K562 (cell line): ENCODE measurements around the gene IMMP2L. TPM values are rescaled to one million over a fixed set of nuclear protein-coding genes. Genes with fewer than 3 reads are reported as not detected.
A peak's percentile ranks its signal among the peaks of the same experiment; 100 is the strongest.

Source experiments
- ATAC-seq: fragments of 200-7000 bp; cut with Tn5 transposase; 3 replicates; pipeline ENCODE4 v1.9.1; 2020; ENCODE audit warnings: moderate library complexity
- BruUV-seq: library from RNA; stranded (reverse); fragments of 400-500 nt; replicated peaks from 2 replicates; lab custom pipeline; 2021; lab: Mats Ljungman, UMichigan
- CTCF ChIA-PET: fragments of 300-600 bp; formaldehyde crosslinking; extraction: SDS; loops from one replicate; lab custom pipeline; 2021; ENCODE audit warnings: low intra/inter-chr PET ratio; lab: Yijun Ruan, JAX
- POLR2A ChIA-PET: fragments of 300-600, 350-650 bp; sonication (Branson Sonifier 250); formaldehyde crosslinking; extraction: SDS; loops from one replicate; lab custom pipeline; 2021; ENCODE audit warnings: antibody characterized with exemption, inconsistent platforms; lab: Yijun Ruan, JAX
- DNase-seq, 4 experiments: peaks; one replicate each; pipeline versions ENCODE4 v3.0.0 to v3.0.0-alpha.2; 2011 to 2018; ENCODE audit warnings: low spot score in 3 of 4, mixed read lengths in 3 of 4; ENCODE audit errors: extremely low read depth in 1 of 4
- FAIRE-seq: peaks from 2 replicates; lab custom pipeline; 2011; peaks lifted over from hg19 to GRCh38; lab: Jason Lieb, UNC
- H2AFZ ChIP-seq: 2 replicates; pipeline ENCODE4 v1.6.0; 2011; ENCODE audit warnings: low read depth, low read length, control low read depth, inconsistent platforms
- H3K27ac ChIP-seq: fragments of 200-600 bp; 3 replicates; pipeline ENCODE4 v1.8.0; 2011; ENCODE audit warnings: low read depth, mild to moderate bottlenecking, control low read depth, inconsistent platforms, low read length, moderate library complexity, mixed read lengths; ENCODE audit errors: extremely low read depth
- H3K27me3 ChIP-seq, 2 experiments: fragments of 300-600 bp in 1 of 2; 2 replicates in 1 of 2; 3 replicates in 1 of 2; pipeline versions ENCODE4 v1.6.0 to v1.8.0; 2011; ENCODE audit warnings: inconsistent platforms in 2 of 2, low read length in 2 of 2, mild to moderate bottlenecking in 1 of 2, mixed read lengths in 1 of 2, moderate library complexity in 1 of 2; ENCODE audit not compliant: control insufficient read depth in 2 of 2, insufficient read depth in 2 of 2
- H3K36me3 ChIP-seq: fragments of 300-600 bp; 3 replicates; pipeline ENCODE4 v1.8.0; 2011; ENCODE audit warnings: mild to moderate bottlenecking, low read length, inconsistent platforms; ENCODE audit not compliant: control insufficient read depth, insufficient read depth
- H3K4me1 ChIP-seq, 2 experiments: fragments of 200-600 bp in 1 of 2; replicated peaks in 1 of 2; 2 replicates in 1 of 2; 3 replicates in 1 of 2; pipeline versions ENCODE4 v1.5.1 to v1.8.0; 2011; ENCODE audit warnings: inconsistent platforms in 2 of 2, low read length in 2 of 2, mild to moderate bottlenecking in 1 of 2, mixed read lengths in 1 of 2, moderate library complexity in 1 of 2; ENCODE audit not compliant: control insufficient read depth in 2 of 2, insufficient read depth in 2 of 2
- H3K4me2 ChIP-seq: 2 replicates; pipeline ENCODE4 v1.6.1; 2011; ENCODE audit warnings: low read length, control low read depth, inconsistent platforms, mixed read lengths; ENCODE audit not compliant: insufficient read depth
- H3K4me3 ChIP-seq: fragments of 200-600 bp; sonication (generic), shearing (Covaris generic); 2 replicates; pipeline ENCODE4 v1.5.1; 2016; ENCODE audit warnings: control low read depth, inconsistent platforms
- H3K79me2 ChIP-seq: fragments of 200-600 bp; 3 replicates; pipeline ENCODE4 v1.8.0; 2011; ENCODE audit warnings: low read length, inconsistent platforms; ENCODE audit not compliant: control insufficient read depth, insufficient read depth
- H3K9ac ChIP-seq, 2 experiments: 2 replicates each; pipeline versions ENCODE4 v1.6.0 to v1.6.1; 2011; ENCODE audit warnings: low read depth in 2 of 2, low read length in 2 of 2, control low read depth in 1 of 2, inconsistent platforms in 1 of 2, mild to moderate bottlenecking in 1 of 2, mixed read lengths in 1 of 2; ENCODE audit not compliant: insufficient read depth in 1 of 2
- H3K9me1 ChIP-seq: one replicate; pipeline ENCODE4 v1.6.0; 2011; ENCODE audit warnings: inconsistent platforms, mild to moderate bottlenecking, low read length, moderate library complexity; ENCODE audit not compliant: control insufficient read depth, insufficient read depth
- H3K9me3 ChIP-seq: replicated peaks from 2 replicates; pipeline ENCODE4 v1.5.1; 2011; ENCODE audit warnings: low read depth, low read length, inconsistent platforms; ENCODE audit not compliant: control insufficient read depth, insufficient read depth
- H4K20me1 ChIP-seq: replicated peaks from 2 replicates; pipeline ENCODE4 v1.6.1; 2011; ENCODE audit warnings: low read length, inconsistent platforms, mixed read lengths; ENCODE audit not compliant: control insufficient read depth, insufficient read depth
- BCL6 ChIP-seq: fragments of 250-450 bp; sonication (Bioruptor Pico); IDR thresholded peaks from 2 replicates; pipeline ENCODE4 v1.4.0; 2020
- CBX3 ChIP-seq, 2 experiments: IDR thresholded peaks; 1 replicate in 1 of 2; 2 replicates in 1 of 2; pipeline ENCODE4 v1.6.1; 2012; ENCODE audit warnings: inconsistent platforms in 2 of 2, low read length in 2 of 2, borderline replicate concordance in 1 of 2, control low read depth in 1 of 2
- CEBPG ChIP-seq, 3 experiments: fragments of 200-800 bp in 1 of 3; sonication (Bioruptor generic) in 1 of 3; sonication (generic) in 1 of 3; formaldehyde crosslinking in 1 of 3; IDR thresholded peaks in 2 of 3; conservative IDR thresholded peaks in 1 of 3; 2 replicates each; pipeline versions ENCODE4 v1.6.1 to v1.8.0; 2016 to 2022; ENCODE audit warnings: missing compliant biosample characterization in 2 of 3, missing genetic modification characterization in 2 of 3, mild to moderate bottlenecking in 1 of 3, missing genetic modification reagents in 1 of 3
- CSDE1 ChIP-seq, 2 experiments: fragments of 450-650 bp; IDR thresholded peaks; 2 replicates each; pipeline ENCODE4 v1.6.1; 2016; ENCODE audit warnings: mild to moderate bottlenecking in 1 of 2
- CTCF ChIP-seq, 3 experiments: IDR thresholded peaks in 2 of 3; conservative IDR thresholded peaks in 1 of 3; 2 replicates each; pipeline ENCODE4 v1.5.1; 2011 to 2012; ENCODE audit warnings: low read length in 3 of 3, mild to moderate bottlenecking in 3 of 3, control low read depth in 2 of 3, improper control_type of control experiment in 1 of 3, inconsistent platforms in 1 of 3, low read depth in 1 of 3, mixed read lengths in 1 of 3, moderate library complexity in 1 of 3; ENCODE audit not compliant: insufficient read depth in 2 of 3
- E2F4 ChIP-seq: sonication (generic); formaldehyde crosslinking; IDR thresholded peaks from 2 replicates; pipeline ENCODE4 v1.8.0; 2022; ENCODE audit warnings: mild to moderate bottlenecking, low read depth, missing genetic modification reagents
- ELF4 ChIP-seq: fragments of 450-650 bp; formaldehyde crosslinking; IDR thresholded peaks from 2 replicates; pipeline ENCODE4 v1.4.0; 2022; ENCODE audit warnings: missing genetic modification characterization
- MCM3 ChIP-seq: fragments of 450-650 bp; IDR thresholded peaks from 2 replicates; pipeline ENCODE4 v1.6.1; 2016
- WGBS: fragments of 100-300 bp; shearing (Covaris generic); methylation state at CpG from one replicate; pipeline ENCODE4 v1.1.6; 2016; ENCODE audit warnings: low coverage, mixed read lengths; ENCODE audit not compliant: insufficient coverage; ENCODE audit errors: missing lambda C conversion rate; 5-methylcytosine and 5-hydroxymethylcytosine counted together
- in situ Hi-C: fragments of 300-500 bp; cut with MboI; formaldehyde crosslinking; loops from 4 replicates; pipeline ENCODE4 v1.15.0; 2018; ENCODE audit warnings: inconsistent platforms, mixed read lengths
- intact Hi-C: fragments of 100-400 bp; cut with micrococcal nuclease; formaldehyde crosslinking; loops from 2 replicates; pipeline ENCODE4 v1.14.2; 2022
- polyA plus RNA-seq, 8 experiments: library from polyadenylated mRNA; depleted of rRNA in 4 of 8; stranded (reverse) in 5 of 8; unstranded in 3 of 8; fragments of >200 nt; fragmentation: Nextera tagmentation in 2 of 8; fragmentation: Illumina TruSeq in 1 of 8; extraction: Ambion mirVana in 2 of 8; extraction: Trizol in 1 of 8; gene quantifications; 2 replicates each; pipeline versions ENCODE4 v1.2.1 to v1.2.3, GENCODE V29; 2011 to 2014; ENCODE audit warnings: inconsistent platforms in 1 of 8, missing spikeins in 1 of 8
- total RNA-seq, 7 experiments: library from RNA; depleted of rRNA in 6 of 7; stranded (reverse); fragments of >200 nt in 6 of 7; fragmentation: Illumina TruSeq in 2 of 7; extraction: Trizol in 2 of 7; gene quantifications; 2 replicates each; pipeline versions ENCODE4 v1.2.1 to v1.2.3, GENCODE V29; 2011 to 2021; ENCODE audit warnings: low replicate concordance in 1 of 7
- TF ChIP-seq, protein P1 (sequence below): sonication (generic); formaldehyde crosslinking; IDR thresholded peaks from 2 replicates; pipeline ENCODE4 v1.8.0; 2022; ENCODE audit warnings: mild to moderate bottlenecking, missing genetic modification reagents, borderline replicate concordance

Gene IMMP2L
- total and polyA plus RNA-seq, 9 of the 15 experiments (the other 6 are each of a cell fraction or from before 2014, with no cell fraction given), result 29.7 to 116 (median 53.0) TPM

GRCh38 chr7:110827287-110827855, 734.9 kb downstream of the IMMP2L start:
- no TSS peak for BruUV-seq
- in situ Hi-C loops, result no loop called here
- whole genome bisulfite sequencing, result 35% methylated on average over 1 of the region's 1 CpG

DNA sequence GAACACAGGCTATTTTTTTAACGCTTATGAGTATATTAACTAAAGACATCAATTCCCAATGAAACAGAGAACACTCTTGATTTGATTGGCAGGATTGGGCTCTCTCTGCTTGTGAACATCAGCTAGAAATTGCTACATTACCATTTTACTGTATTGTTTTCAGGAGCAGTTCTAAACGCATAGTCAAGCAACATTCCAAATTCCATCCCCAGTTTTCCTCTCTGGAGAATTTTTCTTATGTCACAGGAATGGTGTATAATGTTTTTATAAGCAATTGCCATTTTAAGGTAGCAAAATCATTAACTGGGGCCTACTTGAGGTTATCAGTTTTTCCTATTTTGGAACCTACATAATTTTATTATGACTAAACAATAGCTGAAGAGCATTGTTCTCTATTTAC, 748.3 kb downstream of the IMMP2L start:
- TF ChIP-seq CBX3 (IDR thresholded peaks at IDR 0.05; ENCODE audit: borderline replicate concordance in 1 of 2, low read length in 2 of 2) (no peak), E2F4 (CRISPR knock-in tag) (no peak), CTCF (IDR thresholded peaks at IDR 0.05 in 2 of 3, conservative IDR thresholded peaks at IDR 0.05 in 1 of 3; ENCODE audit: insufficient read depth in 2 of 3, low read depth in 1 of 3, low read length in 3 of 3) (no peak), MCM3 (no peak), CSDE1 (IDR thresholded peaks at IDR 0.05) (no peak)
- TF ChIP-seq, protein P1, sequence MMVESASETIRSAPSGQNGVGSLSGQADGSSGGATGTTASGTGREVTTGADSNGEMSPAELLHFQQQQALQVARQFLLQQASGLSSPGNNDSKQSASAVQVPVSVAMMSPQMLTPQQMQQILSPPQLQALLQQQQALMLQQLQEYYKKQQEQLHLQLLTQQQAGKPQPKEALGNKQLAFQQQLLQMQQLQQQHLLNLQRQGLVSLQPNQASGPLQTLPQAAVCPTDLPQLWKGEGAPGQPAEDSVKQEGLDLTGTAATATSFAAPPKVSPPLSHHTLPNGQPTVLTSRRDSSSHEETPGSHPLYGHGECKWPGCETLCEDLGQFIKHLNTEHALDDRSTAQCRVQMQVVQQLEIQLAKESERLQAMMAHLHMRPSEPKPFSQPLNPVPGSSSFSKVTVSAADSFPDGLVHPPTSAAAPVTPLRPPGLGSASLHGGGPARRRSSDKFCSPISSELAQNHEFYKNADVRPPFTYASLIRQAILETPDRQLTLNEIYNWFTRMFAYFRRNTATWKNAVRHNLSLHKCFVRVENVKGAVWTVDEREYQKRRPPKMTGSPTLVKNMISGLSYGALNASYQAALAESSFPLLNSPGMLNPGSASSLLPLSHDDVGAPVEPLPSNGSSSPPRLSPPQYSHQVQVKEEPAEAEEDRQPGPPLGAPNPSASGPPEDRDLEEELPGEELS (CRISPR knock-in tag), result no peak
- WGBS, result 13% methylated on average over 2 of the region's 2 CpGs
- POLR2A ChIA-PET, result no interaction called here

More at GRCh38 chr7:110827287-110827855, 734.9 kb downstream of the IMMP2L start:
- H3K27me3 ChIP-seq, result no peaks in the 10 kb centered on the region
- FAIRE-seq, result no peak
- H3K9me3 ChIP-seq, result no peaks in the 10 kb centered on the region
- no peak overlapping the region for H3K4me3 ChIP-seq
- no peaks in the 10 kb centered on the region for H3K9me1 ChIP-seq
- intact Hi-C loops, result no loop called here
- POLR2A ChIA-PET, result no interaction called here
- DNase-seq, result no peak
- no peaks in the 10 kb centered on the region for H3K79me2 ChIP-seq
- ATAC-seq, result no peak
- H2AFZ ChIP-seq, result no peak overlapping the region
- H3K9ac ChIP-seq, result no peak overlapping the region
- no peaks in the 10 kb centered on the region for H4K20me1 ChIP-seq
- no peak overlapping the region for H3K27ac ChIP-seq
- no peaks in the 10 kb centered on the region for H3K4me1 ChIP-seq
- no peak overlapping the region for H3K4me2 ChIP-seq
- H3K36me3 ChIP-seq, result no peaks in the 10 kb centered on the region
- TF ChIP-seq ELF4 (CRISPR knock-in tag) (no peak), BCL6 (CRISPR knock-in tag) (no peak), CEBPG (CRISPR knock-in tag; IDR thresholded peaks at IDR 0.05) (no peak), CEBPG (tag; conservative IDR thresholded peaks at IDR 0.05 in 1 of 2, IDR thresholded peaks at IDR 0.05 in 1 of 2) (0 out of 4 replicates have a peak, but pooled peaks of 1 of the 2 experiments have one; percentile 16)
- TF ChIP-seq, all 486 proteins: peak for 1
- CTCF ChIA-PET, result no interaction called here

More for the DNA sequence above, 748.3 kb downstream of the IMMP2L start:
- in situ Hi-C loops (no loop called here), intact Hi-C loops (no loop called here)
- Histone ChIP-seq H3K27ac (no peak overlapping the region), H4K20me1 (no peaks in the 10 kb centered on the region), H3K27me3 (no peaks in the 10 kb centered on the region), H3K4me1 (no peaks in the 10 kb centered on the region), H3K9ac (no peak overlapping the region), H3K79me2 (no peaks in the 10 kb centered on the region), H3K4me3 (no peak overlapping the region), H3K4me2 (no peak overlapping the region), H3K36me3 (no peaks in the 10 kb centered on the region), H3K9me3 (no peaks in the 10 kb centered on the region), H2AFZ (no peak overlapping the region), H3K9me1 (no peaks in the 10 kb centered on the region)
- ATAC-seq (no peak), FAIRE-seq (no peak), DNase-seq (no peak)
- CTCF ChIA-PET, result no interaction called here
- no TSS peak for BruUV-seq
